Activated CD8-positive, alpha-beta T cell treated with anti-CD3 and anti-CD28 coated beads, Interleukin-2, amount 10 ng/mL, durations not matched to agents 7 days and 5 days (primary cell): ENCODE results near the gene GBA2. TPM values are rescaled to one million over a fixed set of nuclear protein-coding genes. Genes with fewer than 3 reads are reported as not detected.
A peak's percentile ranks its signal among the peaks of the same experiment; 100 is the strongest.

Source experiments
- ATAC-seq: fragments of 150-1000 bp; cut with Tn5 transposase; one replicate; pipeline ENCODE4 v1.10.0; 2021; ENCODE audit warnings: moderate library complexity
- CTCF ChIA-PET: fragments of 350-600 bp; sonication (Branson Sonifier 250); formaldehyde crosslinking; loops from one replicate; lab custom pipeline; 2021; ENCODE audit warnings: antibody characterized with exemption; lab: Charles Lee
- POLR2A ChIA-PET: fragments of 350-600 bp; sonication (Branson Sonifier 250); formaldehyde crosslinking; loops from one replicate; lab custom pipeline; 2021; ENCODE audit warnings: antibody characterized with exemption; lab: Charles Lee
- DNase-seq: peaks from one replicate; pipeline ENCODE4 v3.0.0-alpha.2; 2020
- H3K27ac Mint-ChIP-seq: one replicate; pipeline ENCODE4 v1.8.0; 2021; ENCODE audit warnings: mild to moderate bottlenecking, mixed read lengths
- H3K27me3 Mint-ChIP-seq: one replicate; pipeline ENCODE4 v1.8.0; 2021; ENCODE audit warnings: low read depth, mixed read lengths
- H3K36me3 Mint-ChIP-seq: one replicate; pipeline ENCODE4 v1.8.0; 2021; ENCODE audit warnings: low read depth, mixed read lengths
- H3K4me1 Mint-ChIP-seq: one replicate; pipeline ENCODE4 v1.8.0; 2021; ENCODE audit warnings: low read depth, mixed read lengths
- H3K4me3 Mint-ChIP-seq: one replicate; pipeline ENCODE4 v1.8.0; 2021; ENCODE audit warnings: mild to moderate bottlenecking, mixed read lengths
- H3K9me3 Mint-ChIP-seq: one replicate; pipeline ENCODE4 v1.8.0; 2022; ENCODE audit warnings: mixed read lengths; ENCODE audit not compliant: insufficient read depth
- total RNA-seq, 2 experiments: library from RNA; stranded (reverse); gene quantifications; one replicate each; pipeline ENCODE4 v1.2.3, GENCODE V29; 2021

GBA2 gene
- total RNA-seq, 2 experiments from 2014 or later, result 52.6 to 56.4 TPM

DNA sequence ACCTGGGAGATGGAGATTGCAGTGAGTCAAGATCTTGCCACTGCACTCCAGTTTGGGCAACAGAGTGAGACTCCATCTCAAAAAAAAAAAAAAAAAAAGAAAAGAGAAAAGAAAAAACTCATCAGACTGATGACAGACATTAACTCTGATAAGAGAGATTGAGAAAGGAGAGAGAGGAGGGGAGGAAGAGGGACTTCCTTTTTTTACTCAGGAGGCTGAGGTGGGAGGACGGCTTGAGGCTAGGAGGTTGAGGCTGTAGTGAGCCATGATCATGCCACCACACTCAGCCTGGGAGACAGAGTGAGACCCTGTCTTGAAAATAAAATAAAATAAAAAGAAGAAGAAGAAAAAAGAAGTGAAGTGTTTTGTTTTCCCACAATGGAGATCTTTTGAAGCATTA, 14.8 kb upstream of the GBA2 start:
- peaks cover 12% of the 10 kb centered on the region for H3K4me1 Mint-ChIP-seq
- H3K27me3 Mint-ChIP-seq, result no peaks in the 10 kb centered on the region
- no peaks in the 10 kb centered on the region for H3K9me3 Mint-ChIP-seq
- CTCF ChIA-PET, result interaction anchor here (1.0 to 1.3 kb wide), 2 partner anchors 9 to 27 kb away, joined by 4 to 5 read pairs; no protein-coding TSS in a partner anchor
- no peak overlapping the region for H3K27ac Mint-ChIP-seq
- ATAC-seq, result no peak
- H3K36me3 Mint-ChIP-seq, result peaks cover 11% of the 10 kb centered on the region
- H3K4me3 Mint-ChIP-seq, result no peak overlapping the region
- no peak for DNase-seq
- POLR2A ChIA-PET, result no interaction called here

DNA sequence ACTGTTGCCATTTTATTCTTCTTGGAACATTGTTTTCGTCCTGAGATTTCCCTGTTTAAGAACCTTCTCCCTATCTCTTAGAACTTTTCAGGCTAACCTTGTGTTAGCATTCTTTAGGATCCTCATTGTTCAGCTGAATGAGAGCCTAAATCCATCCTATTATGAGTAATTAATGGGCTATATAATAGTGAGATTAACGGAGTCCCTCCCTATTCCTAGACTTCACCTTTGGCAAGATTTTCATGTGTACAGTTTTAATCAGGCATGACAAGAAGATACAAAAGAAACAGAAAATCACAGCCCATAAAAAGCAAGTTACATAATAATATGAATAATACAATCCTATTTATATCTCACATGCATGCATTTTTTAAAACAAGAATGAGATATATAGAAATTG, 14.2 kb upstream of the GBA2 start:
- CTCF ChIA-PET, result interaction anchor here (0.6 to 1.5 kb wide), 7 partner anchors 14 to 194 kb away, joined by 3 to 5 read pairs (median 3); partner anchors contain the start of genes CREB3, GBA2, RGP1 and TLN1
- H3K4me3 Mint-ChIP-seq, result no peak overlapping the region
- DNase-seq (no peak), ATAC-seq (no peak)
- H3K36me3 Mint-ChIP-seq, result peaks cover 14% of the 10 kb centered on the region
- H3K9me3 Mint-ChIP-seq, result no peaks in the 10 kb centered on the region
- POLR2A ChIA-PET, result interaction anchor here (0.6 to 0.7 kb wide), 3 partner anchors 25 to 1530 kb away, joined by 3 to 4 read pairs (median 3); no protein-coding TSS in a partner anchor
- H3K27me3 Mint-ChIP-seq, result no peaks in the 10 kb centered on the region
- H3K4me1 Mint-ChIP-seq, result peaks cover 18% of the 10 kb centered on the region
- no peak overlapping the region for H3K27ac Mint-ChIP-seq

DNA sequence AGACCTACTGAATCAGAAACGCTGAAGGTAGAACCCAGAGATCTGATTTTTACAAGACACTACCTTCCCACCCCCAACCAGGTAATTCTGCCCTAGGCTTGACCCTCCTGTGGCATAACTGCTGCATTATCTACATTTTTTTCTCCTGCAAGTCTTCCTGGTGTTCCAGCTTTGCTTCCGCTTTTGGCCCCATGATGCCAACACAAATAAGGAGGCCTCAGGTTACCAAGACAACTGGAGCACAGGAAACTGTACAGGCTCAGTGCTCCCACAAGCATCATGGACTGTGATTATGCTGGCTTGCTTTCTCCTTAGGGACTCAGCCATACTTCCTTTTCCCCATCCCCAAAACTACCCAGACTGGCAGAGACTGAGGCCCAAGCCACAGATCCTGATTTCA, 11.6 kb upstream of the GBA2 start:
- DNase-seq, result no peak
- ChIA-PET POLR2A (interaction anchor here (1.4 to 2.0 kb wide), 2 partner anchors 11 to 24 kb away, joined by 3 to 6 read pairs; partner anchors contain the start of genes GBA2 and RGP1), CTCF (interaction anchor here (0.8 to 3.0 kb wide), 6 partner anchors 10 to 121 kb away, joined by 3 to 12 read pairs (median 4); partner anchors contain the start of genes GBA2 and RGP1)
- no peaks in the 10 kb centered on the region for H3K27me3 Mint-ChIP-seq
- H3K36me3 Mint-ChIP-seq, result peaks cover 16% of the 10 kb centered on the region
- H3K27ac Mint-ChIP-seq, result no peak overlapping the region
- H3K4me3 Mint-ChIP-seq, result no peak overlapping the region
- no peak for ATAC-seq
- H3K9me3 Mint-ChIP-seq, result no peaks in the 10 kb centered on the region
- H3K4me1 Mint-ChIP-seq, result peaks cover 36% of the 10 kb centered on the region

DNA sequence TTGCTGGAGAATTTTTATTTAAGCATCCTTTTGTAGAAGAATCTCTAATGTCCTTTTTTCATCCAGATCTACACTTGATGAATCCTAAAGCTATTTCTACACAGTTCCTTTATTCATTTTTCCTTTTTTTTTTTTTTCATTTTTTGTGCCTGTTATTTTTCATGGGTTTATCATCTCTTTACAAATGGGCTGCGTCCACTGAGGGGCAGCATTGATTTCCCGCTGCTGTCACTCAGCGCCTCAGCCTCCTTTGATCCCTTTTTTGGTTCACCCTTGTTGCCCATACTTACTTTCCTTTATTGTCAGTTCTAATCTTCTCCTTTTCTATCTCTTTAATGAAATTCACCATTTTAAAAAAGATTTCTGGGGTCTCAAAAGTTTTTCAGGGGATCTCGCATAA, 10.8 kb upstream of the GBA2 start:
- ChIA-PET CTCF (interaction anchor here (0.6 to 3.0 kb wide), 4 partner anchors 11 to 250 kb away, joined by 3 to 7 read pairs (median 4); partner anchors contain the start of genes GBA2 and RGP1), POLR2A (interaction anchor here (0.6 to 2.0 kb wide), 3 partner anchors 10 to 225 kb away, joined by 3 to 6 read pairs (median 3); partner anchors contain the start of genes GBA2 and RGP1)
- H3K27ac Mint-ChIP-seq, result no peak overlapping the region
- DNase-seq (no peak), ATAC-seq (no peak)
- H3K4me1 Mint-ChIP-seq, result peaks cover 37% of the 10 kb centered on the region
- H3K9me3 Mint-ChIP-seq, result no peaks in the 10 kb centered on the region
- H3K36me3 Mint-ChIP-seq, result peaks cover 16% of the 10 kb centered on the region
- no peaks in the 10 kb centered on the region for H3K27me3 Mint-ChIP-seq
- no peak overlapping the region for H3K4me3 Mint-ChIP-seq

DNA sequence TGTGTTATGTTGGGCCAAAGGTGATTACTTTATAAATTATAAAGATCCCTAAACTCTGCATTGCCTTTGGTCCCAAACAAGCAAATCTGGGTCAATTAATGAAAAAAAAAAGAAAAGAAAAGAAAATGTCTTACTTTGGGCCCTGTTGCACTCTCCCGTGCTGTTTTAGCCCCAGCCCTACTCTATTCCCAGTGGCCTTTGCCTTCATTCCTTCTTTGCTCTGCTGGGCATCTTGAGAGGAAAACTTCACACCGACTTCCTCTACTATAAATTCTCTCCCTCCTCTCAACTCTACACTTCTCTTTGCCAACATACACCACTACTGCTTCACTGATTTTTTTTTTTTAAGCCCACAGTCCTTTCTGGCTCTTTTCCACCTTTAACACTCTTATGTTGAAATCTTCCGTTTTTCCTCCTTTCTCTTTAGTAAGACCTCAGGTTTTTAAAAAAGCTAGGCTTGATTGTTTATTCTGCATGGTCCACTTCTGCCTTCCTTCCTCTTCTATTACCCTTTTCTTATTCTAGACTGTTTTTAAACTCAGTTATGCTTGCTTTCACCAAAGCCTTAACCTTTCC, 9.5 kb upstream of the GBA2 start:
- H3K9me3 Mint-ChIP-seq, result no peaks in the 10 kb centered on the region
- no peak for DNase-seq
- no peaks in the 10 kb centered on the region for H3K27me3 Mint-ChIP-seq
- POLR2A ChIA-PET, result no interaction called here
- H3K27ac Mint-ChIP-seq, result peak overlapping the region; percentile 7
- CTCF ChIA-PET, result interaction anchor here (1.4 to 3.0 kb wide), 3 partner anchors 9 to 123 kb away, joined by 3 to 7 read pairs (median 6); no protein-coding TSS in a partner anchor
- peaks cover 19% of the 10 kb centered on the region for H3K36me3 Mint-ChIP-seq
- H3K4me3 Mint-ChIP-seq, result peak overlapping the region; percentile 55
- H3K4me1 Mint-ChIP-seq, result peaks cover 37% of the 10 kb centered on the region
- ATAC-seq, result no peak

DNA sequence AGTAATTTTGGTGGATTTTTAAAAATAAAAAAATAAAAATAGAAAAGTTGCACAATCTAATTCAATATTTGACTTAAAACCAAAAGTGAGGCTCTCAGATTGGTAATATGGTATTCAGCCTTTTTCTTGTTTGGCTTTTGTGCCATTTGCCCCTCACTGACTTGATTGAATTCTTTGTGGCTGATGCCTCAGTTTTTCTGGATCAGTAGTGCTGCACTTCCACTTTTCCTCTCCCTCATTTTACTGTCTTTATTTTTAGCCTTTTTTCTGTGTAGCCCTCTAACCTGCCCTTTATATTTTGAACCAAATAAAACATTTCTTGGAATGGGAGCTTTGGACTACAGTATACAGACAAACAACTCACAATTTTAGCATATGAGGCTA, 8.9 kb upstream of the GBA2 start:
- Mint-ChIP-seq H3K4me1 (peaks cover 35% of the 10 kb centered on the region), H3K27me3 (no peaks in the 10 kb centered on the region), H3K27ac (peak overlapping the region; percentile 17), H3K9me3 (no peaks in the 10 kb centered on the region), H3K4me3 (peak overlapping the region; percentile 87), H3K36me3 (peaks cover 18% of the 10 kb centered on the region)
- ATAC-seq, result no peak
- ChIA-PET CTCF (interaction anchor here (1.4 to 3.0 kb wide), 3 partner anchors 8 to 124 kb away, joined by 3 to 7 read pairs (median 6); no protein-coding TSS in a partner anchor), POLR2A (no interaction called here)
- no peak for DNase-seq

DNA sequence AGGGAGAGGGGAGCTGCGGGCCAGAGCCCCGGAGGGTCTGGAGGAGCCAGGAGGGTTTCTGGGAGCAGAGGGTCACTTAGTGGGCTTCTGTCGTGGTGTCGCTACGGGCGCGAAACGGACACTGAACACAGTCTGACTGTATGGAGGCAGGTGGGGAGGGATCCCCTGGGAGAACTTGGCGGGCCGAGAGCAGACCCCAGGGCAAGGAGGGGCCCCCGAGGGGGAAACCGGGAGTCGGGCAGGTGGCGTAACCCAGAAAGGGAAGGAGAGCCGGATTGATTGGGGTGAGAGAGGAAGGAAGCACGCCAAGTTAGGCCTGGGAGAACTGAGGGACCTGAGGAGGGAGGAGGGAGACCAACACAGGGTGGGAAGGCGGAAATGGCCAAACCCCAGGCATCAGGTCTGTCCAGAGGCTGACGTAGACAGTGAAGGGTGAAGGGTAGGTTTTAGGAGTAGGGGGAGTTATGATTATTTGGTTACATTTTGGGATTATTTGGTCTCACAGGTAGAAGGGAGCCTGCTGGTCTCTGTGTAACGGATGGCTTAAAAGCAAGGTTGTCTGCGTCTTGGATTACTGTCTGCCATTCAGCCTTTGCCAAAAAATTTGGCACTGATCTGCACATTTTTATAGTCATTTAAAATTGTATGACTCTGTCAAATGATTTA, 8.3 kb upstream of the GBA2 start:
- H3K27ac Mint-ChIP-seq, result peak overlapping the region; percentile 91
- DNase-seq (peak; percentile 37), ATAC-seq (peak; percentile 48)
- ChIA-PET POLR2A (no interaction called here), CTCF (interaction anchor here (0.7 to 4.5 kb wide), 25 partner anchors 7 to 125 kb away, joined by 3 to 61 read pairs (median 6); partner anchors contain the start of genes ARHGEF39, CCDC107, CREB3 and GBA2)
- H3K4me1 Mint-ChIP-seq, result peaks cover 35% of the 10 kb centered on the region
- H3K27me3 Mint-ChIP-seq, result no peaks in the 10 kb centered on the region
- peak overlapping the region; percentile 87 for H3K4me3 Mint-ChIP-seq
- H3K9me3 Mint-ChIP-seq, result no peaks in the 10 kb centered on the region
- H3K36me3 Mint-ChIP-seq, result peaks cover 21% of the 10 kb centered on the region

DNA sequence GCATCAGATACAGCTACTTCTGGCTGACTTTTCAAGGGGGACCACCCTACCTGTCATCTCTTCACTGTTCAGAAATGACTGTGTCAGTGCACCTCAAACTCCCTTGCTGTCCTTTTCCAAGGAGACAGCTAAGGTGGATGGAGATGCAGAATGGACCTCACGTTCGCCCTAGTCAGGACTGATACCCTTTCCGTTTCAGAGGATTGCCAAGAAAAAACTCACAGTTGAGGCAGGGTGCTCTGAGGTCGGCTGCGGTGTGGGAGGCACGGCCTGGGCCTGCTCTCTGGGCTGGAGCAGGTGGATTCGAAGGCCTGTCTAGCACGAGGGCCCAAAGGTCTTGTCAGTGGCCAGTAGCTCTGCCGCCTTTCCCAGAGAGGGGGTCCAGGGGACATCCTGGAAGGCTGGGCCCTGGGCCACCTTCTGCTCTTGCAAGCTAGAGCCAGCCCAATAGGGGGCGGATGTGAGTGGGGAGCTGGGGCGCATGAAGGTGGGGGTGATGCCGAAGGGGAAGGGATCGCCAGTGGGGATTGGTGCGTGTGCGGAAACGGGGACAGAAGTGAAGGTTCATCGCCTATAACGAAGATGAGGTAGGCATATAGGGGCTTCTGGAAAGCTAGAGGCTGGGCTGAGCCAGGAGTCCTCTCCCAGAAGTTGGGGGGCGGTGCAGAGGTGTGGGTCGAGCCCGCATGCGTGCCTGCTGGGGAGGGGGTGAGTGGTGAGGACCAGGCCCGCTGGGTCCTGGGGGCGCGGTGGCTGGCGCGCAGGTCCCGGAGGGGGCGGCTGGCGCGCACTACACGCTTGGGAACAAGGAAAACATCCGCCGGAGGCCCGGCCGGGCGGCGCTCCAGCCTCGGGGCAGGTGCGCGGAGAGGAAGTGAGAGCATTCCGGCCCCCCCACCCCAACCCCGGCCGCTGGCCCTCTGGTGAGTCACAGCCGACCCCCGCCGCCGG, 7.5 kb upstream of the GBA2 start:
- Mint-ChIP-seq H3K4me3 (peak overlapping the region; percentile 87), H3K9me3 (no peaks in the 10 kb centered on the region), H3K27me3 (no peaks in the 10 kb centered on the region), H3K4me1 (peaks cover 35% of the 10 kb centered on the region), H3K36me3 (peaks cover 27% of the 10 kb centered on the region), H3K27ac (peak overlapping the region; percentile 94)
- ChIA-PET POLR2A (interaction anchor here (0.8 kb wide), 1 partner anchor 16 kb away, joined by 3 read pairs; no protein-coding TSS in a partner anchor), CTCF (interaction anchor here (0.7 to 4.5 kb wide), 32 partner anchors 8 to 146 kb away, joined by 3 to 61 read pairs (median 6); partner anchors contain the start of genes ARHGEF39, CCDC107, CREB3 and GBA2)
- DNase-seq, result peak; percentile 87
- peak; percentile 87 for ATAC-seq

DNA sequence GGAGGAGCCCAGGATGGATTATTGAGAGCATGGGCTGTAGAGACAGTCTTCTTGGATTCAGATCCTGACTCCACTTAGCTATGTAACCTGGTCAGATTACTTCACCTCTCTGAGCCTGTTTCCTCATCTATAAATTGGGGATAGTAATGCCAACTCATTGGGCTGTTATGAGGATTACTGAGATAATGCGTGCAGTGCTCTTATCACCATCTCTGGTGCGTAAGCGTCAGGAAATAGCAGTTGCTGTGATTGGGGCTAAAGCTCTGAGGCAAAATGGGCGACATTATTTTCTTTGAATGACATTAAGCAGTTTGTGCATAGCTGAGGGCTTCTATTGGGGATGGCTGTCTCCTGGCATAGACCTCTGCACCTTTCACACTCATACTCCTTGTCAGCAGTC, 6.0 kb upstream of the GBA2 start:
- ATAC-seq, result no peak
- Mint-ChIP-seq H3K27ac (no peak overlapping the region), H3K4me1 (peaks cover 43% of the 10 kb centered on the region), H3K36me3 (peaks cover 29% of the 10 kb centered on the region), H3K4me3 (no peak overlapping the region), H3K9me3 (no peaks in the 10 kb centered on the region), H3K27me3 (no peaks in the 10 kb centered on the region)
- ChIA-PET POLR2A (no interaction called here), CTCF (interaction anchor here (1.1 to 4.5 kb wide), 10 partner anchors 9 to 127 kb away, joined by 3 to 61 read pairs (median 10); partner anchors contain the start of genes CREB3, HINT2, SPAG8 and TLN1)
- DNase-seq, result no peak

DNA sequence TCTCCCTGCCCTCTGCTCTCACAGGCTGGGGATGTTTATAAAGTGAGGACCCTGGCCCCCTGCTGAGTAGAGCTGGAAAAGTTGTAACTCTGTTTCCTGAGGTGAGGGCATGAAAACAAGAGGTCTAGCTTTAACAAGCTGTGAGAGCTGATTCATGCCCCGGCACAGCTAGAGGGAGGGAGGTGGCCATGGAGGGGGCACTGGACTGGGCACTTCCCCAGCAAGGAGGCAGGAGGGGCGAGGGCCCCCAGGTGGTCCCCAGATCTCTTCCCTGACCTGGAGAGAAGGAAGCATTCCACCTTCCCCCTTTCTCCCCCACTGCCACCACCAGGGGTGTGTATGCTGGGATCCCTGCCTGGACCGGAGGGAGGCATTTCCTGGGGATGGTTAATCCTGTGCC, 5.2 kb upstream of the GBA2 start, which contains the start of gene MSMP:
TSS of gene MSMP (minus strand) at position 13 of the 400 bp plus-strand sequence. CDS start 147 bp downstream, outside the sequence.
- POLR2A ChIA-PET, result no interaction called here
- H3K4me1 Mint-ChIP-seq, result peaks cover 41% of the 10 kb centered on the region
- DNase-seq (no peak), ATAC-seq (no peak)
- H3K9me3 Mint-ChIP-seq, result no peaks in the 10 kb centered on the region
- CTCF ChIA-PET, result interaction anchor here (1.5 to 4.5 kb wide), 3 partner anchors 14 to 25 kb away, joined by 3 to 61 read pairs (median 4); partner anchors contain the start of genes CREB3 and TLN1
- H3K27me3 Mint-ChIP-seq, result no peaks in the 10 kb centered on the region
- peaks cover 27% of the 10 kb centered on the region for H3K36me3 Mint-ChIP-seq
- no peak within 1 kb of the TSS for H3K4me3 Mint-ChIP-seq
- H3K27ac Mint-ChIP-seq, result no peak within 1 kb of the TSS
